H9 (cell line): Measurements from ENCODE around the gene USP49. TPM values are rescaled to one million over a fixed set of nuclear protein-coding genes. Genes with fewer than 3 reads are reported as not detected.

ENCODE experiments used
- DNase-seq: peaks from one replicate; pipeline ENCODE4 v3.0.0-alpha.2; 2017
- H2AFZ ChIP-seq: one replicate; pipeline ENCODE4 v1.6.1; 2013; ENCODE audit warnings: mild to moderate bottlenecking, low read length, control low read depth, moderate library complexity
- H2AK5ac ChIP-seq: 2 replicates; pipeline ENCODE4 v1.6.1; 2013; ENCODE audit warnings: low read length, control low read depth, mixed read lengths; ENCODE audit not compliant: insufficient read length
- H2BK120ac ChIP-seq: one replicate; pipeline ENCODE4 v1.6.1; 2013; ENCODE audit warnings: low read depth, mild to moderate bottlenecking, low read length, control low read depth, inconsistent platforms; ENCODE audit not compliant: poor library complexity, severe bottlenecking
- H2BK12ac ChIP-seq: 2 replicates; pipeline ENCODE4 v1.6.1; 2013; ENCODE audit warnings: low read length, control low read depth, mixed read lengths, low read depth; ENCODE audit not compliant: insufficient read length
- H2BK15ac ChIP-seq: 2 replicates; pipeline ENCODE4 v1.6.1; 2013; ENCODE audit warnings: low read depth, low read length, control low read depth
- H2BK20ac ChIP-seq: one replicate; pipeline ENCODE4 v1.6.1; 2013; ENCODE audit warnings: low read depth, mild to moderate bottlenecking, low read length, control low read depth, inconsistent platforms; ENCODE audit not compliant: poor library complexity, severe bottlenecking
- H2BK5ac ChIP-seq: 2 replicates; pipeline ENCODE4 v1.6.1; 2013; ENCODE audit warnings: low read length, control low read depth, mixed read lengths; ENCODE audit not compliant: insufficient read length
- H3K14ac ChIP-seq: 2 replicates; pipeline ENCODE4 v1.6.1; 2013; ENCODE audit warnings: low read length, control low read depth; ENCODE audit not compliant: insufficient read depth
- H3K18ac ChIP-seq: 2 replicates; pipeline ENCODE4 v1.6.1; 2013; ENCODE audit warnings: low read depth, mild to moderate bottlenecking, mixed read lengths, low read length, control low read depth; ENCODE audit not compliant: insufficient read length
- H3K23ac ChIP-seq: 2 replicates; pipeline ENCODE4 v1.6.1; 2013; ENCODE audit warnings: low read length, control low read depth, mixed read lengths, low read depth; ENCODE audit not compliant: insufficient read length
- H3K23me2 ChIP-seq: 2 replicates; pipeline ENCODE4 v1.6.1; 2013; ENCODE audit warnings: low read depth, mild to moderate bottlenecking, mixed read lengths, low read length, control low read depth; ENCODE audit not compliant: insufficient read length, poor library complexity, severe bottlenecking
- H3K27ac ChIP-seq: 2 replicates; pipeline ENCODE4 v1.5.1; 2013; ENCODE audit warnings: low read length, control low read depth, mixed read lengths, low read depth; ENCODE audit not compliant: insufficient read length
- H3K27me3 ChIP-seq: 2 replicates; pipeline ENCODE4 v1.6.1; 2013; ENCODE audit warnings: low read length, control low read depth, inconsistent platforms; ENCODE audit not compliant: insufficient read depth
- H3K4ac ChIP-seq: 2 replicates; pipeline ENCODE4 v1.6.1; 2013; ENCODE audit warnings: low read depth, mild to moderate bottlenecking, control low read depth, inconsistent platforms, low read length, moderate library complexity
- H3K4me1 ChIP-seq: 2 replicates; pipeline ENCODE4 v1.6.1; 2013; ENCODE audit warnings: low read length, control low read depth, inconsistent platforms; ENCODE audit not compliant: insufficient read depth
- H3K4me2 ChIP-seq: 2 replicates; pipeline ENCODE4 v1.6.1; 2013; ENCODE audit warnings: low read length, control low read depth, mixed read lengths; ENCODE audit not compliant: insufficient read length, insufficient read depth
- H3K56ac ChIP-seq: 2 replicates; pipeline ENCODE4 v1.6.1; 2013; ENCODE audit warnings: low read depth, mild to moderate bottlenecking, mixed read lengths, low read length, control low read depth; ENCODE audit not compliant: insufficient read length
- H3K79me1 ChIP-seq: 2 replicates; pipeline ENCODE4 v1.6.1; 2013; ENCODE audit warnings: low read depth, mild to moderate bottlenecking, moderate library complexity, low read length, control low read depth, inconsistent platforms; ENCODE audit not compliant: insufficient read depth, poor library complexity, severe bottlenecking
- H3K79me2 ChIP-seq: 2 replicates; pipeline ENCODE4 v1.6.1; 2013; ENCODE audit warnings: low read length, control low read depth, inconsistent platforms; ENCODE audit not compliant: insufficient read depth
- H3K9ac ChIP-seq: 2 replicates; pipeline ENCODE4 v1.6.1; 2013; ENCODE audit warnings: low read length, control low read depth, mixed read lengths; ENCODE audit not compliant: insufficient read length; ENCODE audit errors: extremely low read depth
- H3K9me3 ChIP-seq: one replicate; pipeline ENCODE4 v1.6.1; 2013; ENCODE audit warnings: low read depth, low read length, inconsistent platforms; ENCODE audit not compliant: control insufficient read depth
- H3T11ph ChIP-seq: one replicate; pipeline ENCODE4 v1.6.1; 2013; ENCODE audit warnings: mild to moderate bottlenecking, low read length, control low read depth, inconsistent platforms
- H4K20me1 ChIP-seq: one replicate; pipeline ENCODE4 v1.6.1; 2013; ENCODE audit not compliant: control insufficient read depth, insufficient read length, insufficient read depth
- H4K5ac ChIP-seq: 2 replicates; pipeline ENCODE4 v1.6.1; 2013; ENCODE audit warnings: low read depth, mild to moderate bottlenecking, mixed read lengths, low read length, control low read depth; ENCODE audit not compliant: insufficient read length
- H4K8ac ChIP-seq: replicated peaks from 2 replicates; pipeline ENCODE4 v1.6.1; 2013; ENCODE audit warnings: low read length, control low read depth, mixed read lengths, low read depth; ENCODE audit not compliant: insufficient read length
- H4K91ac ChIP-seq: 2 replicates; pipeline ENCODE4 v1.6.1; 2013; ENCODE audit warnings: low read depth, mild to moderate bottlenecking, moderate library complexity, mixed read lengths, low read length, control low read depth; ENCODE audit not compliant: insufficient read length
- H3K27ac Mint-ChIP-seq, 3 experiments: 2 replicates in 2 of 3; 3 replicates in 1 of 3; pipeline ENCODE4 v1.8.0; 2020 to 2021; ENCODE audit warnings: mixed read lengths in 3 of 3, mild to moderate bottlenecking in 1 of 3, moderate library complexity in 1 of 3
- H3K27me3 Mint-ChIP-seq: 2 replicates; pipeline ENCODE4 v1.8.0; 2021; ENCODE audit warnings: low read depth, mild to moderate bottlenecking, moderate library complexity, mixed read lengths
- H3K36me3 Mint-ChIP-seq, 3 experiments: 2 replicates in 2 of 3; 3 replicates in 1 of 3; pipeline ENCODE4 v1.8.0; 2020 to 2021; ENCODE audit warnings: low read depth in 3 of 3, mixed read lengths in 3 of 3; ENCODE audit not compliant: insufficient read depth in 1 of 3
- H3K4me1 Mint-ChIP-seq, 2 experiments: 2 replicates each; pipeline ENCODE4 v1.8.0; 2020; ENCODE audit warnings: mixed read lengths in 2 of 2
- H3K4me3 Mint-ChIP-seq, 2 experiments: 2 replicates in 1 of 2; 3 replicates in 1 of 2; pipeline ENCODE4 v1.8.0; 2020 to 2021; ENCODE audit warnings: mild to moderate bottlenecking in 2 of 2, mixed read lengths in 2 of 2, moderate library complexity in 1 of 2
- H3K9me3 Mint-ChIP-seq, 2 experiments: 2 replicates in 1 of 2; 3 replicates in 1 of 2; pipeline ENCODE4 v1.8.0; 2020; ENCODE audit warnings: mild to moderate bottlenecking in 2 of 2, mixed read lengths in 2 of 2, moderate library complexity in 1 of 2
- WGBS: extraction: QIAGEN DNeasy Blood & Tissue Kit; methylation state at CpG from one replicate; pipeline ENCODE4 v1.1.7; 2013; ENCODE audit warnings: missing lambda C conversion rate, low lambda C conversion rate, mixed read lengths; ENCODE audit not compliant: insufficient read length; ENCODE audit errors: extremely low coverage; 5-methylcytosine and 5-hydroxymethylcytosine counted together
- total RNA-seq: library from RNA; stranded (reverse); gene quantifications from 2 replicates; pipeline ENCODE4 v1.2.1, GENCODE V29; 2021
- TF ChIP-seq, protein P1 (sequence below): fragments of 200-600 bp; sonication (generic); conservative IDR thresholded peaks from 3 replicates; pipeline ENCODE4 v1.8.0; 2021; ENCODE audit warnings: antibody characterized with exemption, mild to moderate bottlenecking

USP49 gene
- total RNA-seq, 1 experiment from 2014 or later = 19.0 TPM

- Mint-ChIP-seq H3K27me3 (peaks cover 5% of the 10 kb centered on the region), H3K27ac (peak overlapping the region; percentile 93 to 97 (median 96)), H3K36me3 (peaks cover 8 to 26% (median 17%) of the 10 kb centered on the region in 3 experiments), H3K9me3 (no peaks in the 10 kb centered on the region), H3K4me3 (peak overlapping the region; percentile 83 to 96), H3K4me1 (peaks cover 31 to 40% of the 10 kb centered on the region in 2 experiments)
- Histone ChIP-seq H3K27me3 (no peaks in the 10 kb centered on the region), H3K4me2 (peak overlapping the region; percentile 81), H3T11ph (no peak overlapping the region), H3K79me2 (no peaks in the 10 kb centered on the region), H3K4me1 (peaks cover 16% of the 10 kb centered on the region; the same call in 1 of the 2 replicates), H3K14ac (no peak overlapping the region), H2AK5ac (no peak overlapping the region), H3K9me3 (no peaks in the 10 kb centered on the region), H3K18ac (no peak overlapping the region), H3K4ac (no peak overlapping the region), H4K5ac (no peak overlapping the region), H3K9ac (no peak overlapping the region), H2BK5ac (no peak overlapping the region), H3K56ac (no peak overlapping the region), H3K79me1 (no peaks in the 10 kb centered on the region), H2BK120ac (no peak overlapping the region), H4K91ac (no peak overlapping the region), H3K23ac (no peak overlapping the region), H3K23me2 (peaks cover 7% of the 10 kb centered on the region), H2AFZ (no peak overlapping the region), H2BK20ac (no peak overlapping the region), H4K8ac (no peak overlapping the region), H3K27ac (no peak overlapping the region), H2BK15ac (no peak overlapping the region), H4K20me1 (peaks cover 3% of the 10 kb centered on the region), H2BK12ac (no peak overlapping the region)
- no CpG with 5 or more reads among the region's 11 CpGs for WGBS
- peak; percentile 81 for DNase-seq
- TF ChIP-seq, protein P1, sequence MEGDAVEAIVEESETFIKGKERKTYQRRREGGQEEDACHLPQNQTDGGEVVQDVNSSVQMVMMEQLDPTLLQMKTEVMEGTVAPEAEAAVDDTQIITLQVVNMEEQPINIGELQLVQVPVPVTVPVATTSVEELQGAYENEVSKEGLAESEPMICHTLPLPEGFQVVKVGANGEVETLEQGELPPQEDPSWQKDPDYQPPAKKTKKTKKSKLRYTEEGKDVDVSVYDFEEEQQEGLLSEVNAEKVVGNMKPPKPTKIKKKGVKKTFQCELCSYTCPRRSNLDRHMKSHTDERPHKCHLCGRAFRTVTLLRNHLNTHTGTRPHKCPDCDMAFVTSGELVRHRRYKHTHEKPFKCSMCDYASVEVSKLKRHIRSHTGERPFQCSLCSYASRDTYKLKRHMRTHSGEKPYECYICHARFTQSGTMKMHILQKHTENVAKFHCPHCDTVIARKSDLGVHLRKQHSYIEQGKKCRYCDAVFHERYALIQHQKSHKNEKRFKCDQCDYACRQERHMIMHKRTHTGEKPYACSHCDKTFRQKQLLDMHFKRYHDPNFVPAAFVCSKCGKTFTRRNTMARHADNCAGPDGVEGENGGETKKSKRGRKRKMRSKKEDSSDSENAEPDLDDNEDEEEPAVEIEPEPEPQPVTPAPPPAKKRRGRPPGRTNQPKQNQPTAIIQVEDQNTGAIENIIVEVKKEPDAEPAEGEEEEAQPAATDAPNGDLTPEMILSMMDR = no peak
These were observed 44.1 kb upstream of the USP49 start for GRCh38 chr6:41939176-41939847.
